Neural progenitor cell (in vitro differentiated cells): Measurements from ENCODE around the gene UQCC2. TPM values are rescaled to one million over a fixed set of nuclear protein-coding genes. Genes with fewer than 3 reads are reported as not detected.
A peak's percentile ranks its signal among the peaks of the same experiment; 100 is the strongest.

Experiments
- DNase-seq: peaks from one replicate; pipeline ENCODE4 v3.0.0-alpha.2; 2016; ENCODE audit warnings: low spot score
- H2AFZ ChIP-seq: fragments of 200-600 bp; sonication (generic); replicated peaks from 2 replicates; pipeline ENCODE4 v1.6.1; 2016; ENCODE audit warnings: antibody characterized with exemption
- H3F3A ChIP-seq: fragments of 200-600 bp; sonication (generic); 2 replicates; pipeline ENCODE4 v1.6.1; 2016; ENCODE audit warnings: antibody characterized with exemption, low read depth
- H3K27ac ChIP-seq: fragments of 200-600 bp; sonication (generic); 2 replicates; pipeline ENCODE4 v1.5.1; 2016; ENCODE audit warnings: mild to moderate bottlenecking
- H3K27me3 ChIP-seq: fragments of 200-600 bp; sonication (generic); 2 replicates; pipeline ENCODE4 v1.6.1; 2016; ENCODE audit warnings: mild to moderate bottlenecking, moderate library complexity
- H3K36me3 ChIP-seq: fragments of 200-600 bp; sonication (generic); 2 replicates; pipeline ENCODE4 v1.5.1; 2016
- H3K4me1 ChIP-seq: fragments of 200-600 bp; sonication (generic); 2 replicates; pipeline ENCODE4 v1.6.1; 2016; ENCODE audit warnings: mixed run types
- H3K4me2 ChIP-seq: fragments of 200-600 bp; sonication (generic); 2 replicates; pipeline ENCODE4 v1.6.1; 2016
- H3K4me3 ChIP-seq: fragments of 200-600 bp; sonication (generic); 2 replicates; pipeline ENCODE4 v1.5.1; 2016
- H3K79me2 ChIP-seq: fragments of 200-600 bp; sonication (generic); 2 replicates; pipeline ENCODE4 v1.6.1; 2016; ENCODE audit warnings: low read depth
- H3K9ac ChIP-seq: fragments of 200-600 bp; sonication (generic); 2 replicates; pipeline ENCODE4 v1.6.1; 2016
- H3K9me3 ChIP-seq: fragments of 200-600 bp; sonication (generic); 2 replicates; pipeline ENCODE4 v1.5.1; 2016; ENCODE audit warnings: low read depth
- H4K20me1 ChIP-seq: fragments of 200-600 bp; sonication (generic); 2 replicates; pipeline ENCODE4 v1.6.1; 2016; ENCODE audit warnings: low read depth
- H3K27ac Mint-ChIP-seq: 3 replicates; pipeline ENCODE4 v1.8.0; 2021; ENCODE audit warnings: mixed read lengths
- H3K27me3 Mint-ChIP-seq: 2 replicates; pipeline ENCODE4 v1.8.0; 2022; ENCODE audit warnings: low read depth, mild to moderate bottlenecking, inconsistent platforms, moderate library complexity, mixed read lengths; ENCODE audit not compliant: insufficient read depth
- H3K36me3 Mint-ChIP-seq: 3 replicates; pipeline ENCODE4 v1.8.0; 2021; ENCODE audit warnings: mixed read lengths
- H3K4me1 Mint-ChIP-seq: 3 replicates; pipeline ENCODE4 v1.8.0; 2021; ENCODE audit warnings: mixed read lengths
- H3K4me3 Mint-ChIP-seq: 3 replicates; pipeline ENCODE4 v1.8.0; 2021; ENCODE audit warnings: mild to moderate bottlenecking, moderate library complexity, mixed read lengths
- H3K9me3 Mint-ChIP-seq: 3 replicates; pipeline ENCODE4 v1.8.0; 2020; ENCODE audit warnings: mixed read lengths
- CTCF ChIP-seq: fragments of 200-600 bp; sonication (generic); IDR thresholded peaks from 2 replicates; pipeline ENCODE4 v1.5.1; 2017; ENCODE audit warnings: antibody characterized with exemption, mild to moderate bottlenecking
- EZH2 ChIP-seq: fragments of 200-600 bp; sonication (generic); IDR thresholded peaks from 2 replicates; pipeline ENCODE4 v1.6.1; 2017; ENCODE audit warnings: antibody characterized with exemption, mild to moderate bottlenecking, moderate library complexity
- EZH2phosphoT487 ChIP-seq: fragments of 200-600 bp; sonication (generic); IDR thresholded peaks from 2 replicates; pipeline ENCODE4 v1.6.1; 2017; ENCODE audit warnings: antibody characterized with exemption
- total RNA-seq: library from RNA; depleted of rRNA; stranded (reverse); fragments of >200 nt; gene quantifications from 2 replicates; pipeline ENCODE4 v1.2.3, GENCODE V29; 2015; ENCODE audit warnings: low replicate concordance

The UQCC2 gene
- total RNA-seq, 1 donor from 2014 or later: 95.9 TPM

GRCh38 chr6:33679761-33680160 lies 31.7 kb downstream of the UQCC2 start:
- H4K20me1 ChIP-seq: no peaks in the 10 kb centered on the region
- H2AFZ ChIP-seq: no peak overlapping the region
- H3K79me2 ChIP-seq: no peaks in the 10 kb centered on the region
- no peaks in the 10 kb centered on the region for H3K27me3 ChIP-seq
- no peaks in the 10 kb centered on the region for H3K9me3 Mint-ChIP-seq
- no peak overlapping the region for H3K9ac ChIP-seq
- no peaks in the 10 kb centered on the region for H3K4me1 Mint-ChIP-seq
- no peak overlapping the region for H3K4me3 Mint-ChIP-seq
- H3K4me1 ChIP-seq: no peaks in the 10 kb centered on the region
- no peaks in the 10 kb centered on the region for H3K36me3 ChIP-seq
- H3F3A ChIP-seq: no peaks in the 10 kb centered on the region
- no peak overlapping the region for H3K4me2 ChIP-seq
- H3K9me3 ChIP-seq: no peaks in the 10 kb centered on the region
- no peaks in the 10 kb centered on the region for H3K36me3 Mint-ChIP-seq
- no peak for TF ChIP-seq EZH2
- no peak for TF ChIP-seq EZH2phosphoT487
- no peak for TF ChIP-seq CTCF
- H3K27ac ChIP-seq: no peak overlapping the region
- DNase-seq: no peak
- no peak overlapping the region for H3K4me3 ChIP-seq
- H3K27ac Mint-ChIP-seq: no peak overlapping the region
- H3K27me3 Mint-ChIP-seq: peaks cover 14% of the 10 kb centered on the region

- peaks cover 15% of the 10 kb centered on the region for H3K27me3 Mint-ChIP-seq
- H3K9ac ChIP-seq: no peak overlapping the region
- no peak for TF ChIP-seq EZH2phosphoT487
- TF ChIP-seq EZH2: no peak
- no peak for TF ChIP-seq CTCF
- H3K4me2 ChIP-seq: no peak overlapping the region
- no peak for DNase-seq
- no peak overlapping the region for H2AFZ ChIP-seq
- peaks cover 5% of the 10 kb centered on the region for H3K4me1 Mint-ChIP-seq
- peaks cover 6% of the 10 kb centered on the region for H3K4me1 ChIP-seq
- no peak overlapping the region for H3K4me3 ChIP-seq
- no peaks in the 10 kb centered on the region for H4K20me1 ChIP-seq
- H3K27ac ChIP-seq: no peak overlapping the region
- no peaks in the 10 kb centered on the region for H3K27me3 ChIP-seq
- no peaks in the 10 kb centered on the region for H3K36me3 Mint-ChIP-seq
- H3K36me3 ChIP-seq: no peaks in the 10 kb centered on the region
- H3F3A ChIP-seq: peaks cover 3% of the 10 kb centered on the region
- H3K27ac Mint-ChIP-seq: peak overlapping the region; percentile 25
- H3K9me3 Mint-ChIP-seq: no peaks in the 10 kb centered on the region
- H3K9me3 ChIP-seq: no peaks in the 10 kb centered on the region
- no peaks in the 10 kb centered on the region for H3K79me2 ChIP-seq
- H3K4me3 Mint-ChIP-seq: no peak overlapping the region
These were observed 32.5 kb downstream of the UQCC2 start for GRCh38 chr6:33678932-33679490.

GRCh38 chr6:33678233-33678931 lies 33.1 kb downstream of the UQCC2 start:
- no peaks in the 10 kb centered on the region for H3K9me3 Mint-ChIP-seq
- H3K27ac Mint-ChIP-seq: peak overlapping the region; percentile 11
- Histone ChIP-seq H3F3A (peaks cover 7% of the 10 kb centered on the region), H3K27ac (no peak overlapping the region), H3K4me2 (no peak overlapping the region), H3K4me3 (no peak overlapping the region), H3K4me1 (peaks cover 12% of the 10 kb centered on the region), H3K27me3 (no peaks in the 10 kb centered on the region), H4K20me1 (no peaks in the 10 kb centered on the region), H3K9ac (no peak overlapping the region), H2AFZ (no peak overlapping the region), H3K79me2 (no peaks in the 10 kb centered on the region), H3K36me3 (no peaks in the 10 kb centered on the region), H3K9me3 (no peaks in the 10 kb centered on the region)
- TF ChIP-seq EZH2: no peak
- TF ChIP-seq CTCF: no peak
- no peak for TF ChIP-seq EZH2phosphoT487
- no peak for DNase-seq
- no peak overlapping the region for H3K4me3 Mint-ChIP-seq
- peaks cover 15% of the 10 kb centered on the region for H3K27me3 Mint-ChIP-seq
- no peaks in the 10 kb centered on the region for H3K36me3 Mint-ChIP-seq
- peaks cover 11% of the 10 kb centered on the region for H3K4me1 Mint-ChIP-seq
